Left kidney (tissue), 2 donors: Measurements from ENCODE around the gene TMPRSS3. TPM values are rescaled to one million over a fixed set of nuclear protein-coding genes. Genes with fewer than 3 reads are reported as not detected.

Source experiments
- DNase-seq: peaks from one replicate; pipeline ENCODE4 v3.0.0-alpha.2; 2013
- polyA plus RNA-seq: library from polyadenylated mRNA; unstranded; fragments of 120-200 nt; gene quantifications from one replicate; pipeline ENCODE4 v1.2.1, GENCODE V29; 2013; ENCODE audit not compliant: insufficient read length

The TMPRSS3 gene
- polyA plus RNA-seq, 1 donor = 1.7 TPM

GRCh38 chr21:42350927-42351426, 44.9 kb downstream of the TMPRSS3 start, which contains the start of gene TFF2:
Gene TFF2, minus strand, starts transcription at chr21:42350994. Its CDS starts 37 bp downstream, at chr21:42350957.
- DNase-seq = no peak

- no peak for DNase-seq
Observed at GRCh38 chr21:42350318-42350910, 45.4 kb downstream of the TMPRSS3 start.

GRCh38 chr21:42349420-42350317, 46.2 kb downstream of the TMPRSS3 start:
- no peak for DNase-seq

DNA sequence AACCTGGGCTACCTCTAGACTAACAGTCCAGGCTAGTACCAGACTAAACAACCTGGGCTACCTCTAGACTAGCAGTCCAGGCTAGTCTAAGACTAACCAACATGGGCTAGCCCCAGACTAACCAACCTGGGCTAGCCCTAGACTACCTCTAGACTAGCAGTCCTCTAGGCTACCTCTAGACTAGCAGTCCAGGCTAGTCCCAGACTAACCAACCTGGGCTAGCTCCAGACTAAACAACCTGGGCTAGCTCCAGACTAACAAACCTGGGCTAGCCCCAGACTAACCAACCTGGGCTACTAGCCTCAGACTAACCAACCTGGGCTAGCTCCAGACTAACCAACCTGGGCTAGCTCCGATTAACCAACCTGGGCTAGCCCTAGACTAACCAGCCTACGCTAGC, 47.1 kb downstream of the TMPRSS3 start:
- no peak for DNase-seq

- DNase-seq = no peak
Observed at GRCh38 chr21:42347601-42348327, 48.1 kb downstream of the TMPRSS3 start.

- DNase-seq = no peak
Observed at GRCh38 chr21:42346866-42347600, 48.8 kb downstream of the TMPRSS3 start.

GRCh38 chr21:42346441-42346840, 49.4 kb downstream of the TMPRSS3 start:
- DNase-seq = no peak

- no peak for DNase-seq
Observed at GRCh38 chr21:42344631-42345030, 51.2 kb downstream of the TMPRSS3 start.

- no peak for DNase-seq
Observed at GRCh38 chr21:42343963-42344510, 51.8 kb downstream of the TMPRSS3 start.

GRCh38 chr21:42343556-42343955, 52.3 kb downstream of the TMPRSS3 start:
- DNase-seq = no peak

DNA sequence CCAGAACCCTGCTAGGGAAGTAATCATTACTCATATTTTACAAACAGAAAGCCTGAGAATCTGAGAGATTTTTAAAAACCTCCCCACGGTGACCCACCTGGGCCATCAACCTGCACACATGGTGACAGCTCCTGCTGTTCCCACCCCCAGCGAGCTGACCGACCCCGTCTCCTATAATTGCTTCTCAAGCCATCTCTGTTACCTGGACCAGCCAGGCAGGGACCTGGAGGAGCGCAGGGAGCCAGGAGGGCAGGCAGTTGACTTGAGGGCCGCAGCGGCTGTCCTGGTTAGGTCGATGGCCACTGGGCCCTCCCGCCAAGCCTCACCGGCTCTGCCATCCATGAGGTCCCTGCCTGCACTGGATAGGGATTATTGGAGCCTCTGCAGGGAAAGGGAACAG, 52.8 kb downstream of the TMPRSS3 start:
- DNase-seq = no peak

DNA sequence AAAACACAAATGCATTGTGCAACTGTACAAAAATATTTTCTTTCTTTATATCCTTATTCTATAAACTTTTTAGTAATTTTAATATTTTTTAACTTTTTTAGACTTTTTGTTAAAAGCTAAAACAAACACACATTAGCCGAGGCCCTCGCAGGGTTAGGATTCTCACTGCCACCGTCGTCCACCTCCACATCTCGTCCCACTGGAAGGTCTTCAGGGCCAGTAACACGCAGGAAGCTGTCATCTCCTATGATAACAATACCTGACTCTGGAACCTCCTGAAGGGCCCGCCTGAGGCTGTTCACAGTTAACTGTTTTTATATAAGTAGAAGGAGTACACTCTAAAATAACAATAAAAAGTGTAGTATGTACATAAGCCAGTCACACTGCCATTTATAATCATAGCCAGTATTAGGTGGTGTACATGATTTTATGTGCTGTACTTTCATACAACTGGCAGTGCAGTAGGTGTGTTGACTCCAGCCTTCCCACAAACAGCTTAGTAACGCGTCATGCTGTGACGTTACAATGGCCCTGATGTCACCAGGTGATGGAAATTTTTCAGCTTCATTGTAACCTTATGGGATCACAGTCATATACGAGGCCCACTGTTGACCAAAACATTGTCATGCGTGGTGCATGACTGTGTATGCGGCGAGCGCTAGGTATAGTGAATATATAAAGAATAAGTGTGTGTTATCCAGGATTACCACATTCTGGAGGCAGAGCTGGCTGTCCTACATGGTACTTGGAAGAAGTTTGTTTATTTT, 53.9 kb downstream of the TMPRSS3 start:
- no peak for DNase-seq

GRCh38 chr21:42340187-42341050, 55.4 kb downstream of the TMPRSS3 start:
- no peak for DNase-seq

GRCh38 chr21:42338729-42339715, 56.8 kb downstream of the TMPRSS3 start:
- DNase-seq = no peak

DNA sequence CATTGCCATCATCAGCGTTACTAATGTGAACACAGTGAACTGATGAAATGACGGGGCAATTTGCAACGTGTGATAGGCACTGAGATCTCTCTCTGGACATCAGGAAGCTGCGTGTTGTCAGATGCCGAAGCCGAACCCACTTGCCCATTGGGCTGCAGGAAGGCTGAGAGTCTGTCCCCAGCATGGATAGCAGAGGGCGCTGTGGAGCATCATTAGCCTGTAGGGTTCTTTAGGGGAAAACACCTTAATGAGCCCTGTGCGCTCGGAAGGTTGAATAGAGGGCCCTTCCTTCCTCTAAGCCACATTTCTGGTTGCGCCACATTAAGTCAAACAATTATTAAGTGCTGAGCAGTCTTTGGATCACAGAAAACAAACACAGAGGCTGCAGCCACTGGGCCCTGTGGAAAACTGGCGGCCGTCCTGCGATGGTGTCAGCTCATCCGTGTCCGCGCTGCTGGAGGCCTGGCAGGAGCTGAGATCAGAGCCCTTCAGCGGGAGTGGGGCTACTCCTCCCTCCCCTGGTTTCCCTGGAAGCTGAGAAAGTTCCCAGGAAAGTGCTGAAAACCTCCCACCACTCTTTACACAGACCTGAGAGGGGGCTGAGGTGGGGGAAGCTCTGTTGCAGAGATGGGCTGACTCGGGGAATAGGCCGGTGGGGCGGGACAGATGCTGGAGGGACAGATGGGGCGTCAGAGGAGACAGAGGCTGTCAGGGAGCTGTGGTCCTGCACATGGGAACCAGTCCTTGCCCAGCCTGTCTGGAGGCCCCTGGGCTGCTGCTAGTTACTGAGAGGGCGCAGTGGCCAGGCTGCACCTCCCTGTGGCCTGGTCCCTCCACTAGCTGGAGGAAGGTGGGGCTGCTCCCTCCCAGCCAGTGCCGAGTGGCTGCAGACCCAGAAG, 57.8 kb downstream of the TMPRSS3 start:
- DNase-seq = peak; percentile 86

- DNase-seq = no peak
Observed at GRCh38 chr21:42337276-42337675, 58.6 kb downstream of the TMPRSS3 start.

GRCh38 chr21:42336054-42336453, 59.8 kb downstream of the TMPRSS3 start:
- DNase-seq = peak; percentile 24
